ENCODE results near the gene SMARCC1.

DNA sequence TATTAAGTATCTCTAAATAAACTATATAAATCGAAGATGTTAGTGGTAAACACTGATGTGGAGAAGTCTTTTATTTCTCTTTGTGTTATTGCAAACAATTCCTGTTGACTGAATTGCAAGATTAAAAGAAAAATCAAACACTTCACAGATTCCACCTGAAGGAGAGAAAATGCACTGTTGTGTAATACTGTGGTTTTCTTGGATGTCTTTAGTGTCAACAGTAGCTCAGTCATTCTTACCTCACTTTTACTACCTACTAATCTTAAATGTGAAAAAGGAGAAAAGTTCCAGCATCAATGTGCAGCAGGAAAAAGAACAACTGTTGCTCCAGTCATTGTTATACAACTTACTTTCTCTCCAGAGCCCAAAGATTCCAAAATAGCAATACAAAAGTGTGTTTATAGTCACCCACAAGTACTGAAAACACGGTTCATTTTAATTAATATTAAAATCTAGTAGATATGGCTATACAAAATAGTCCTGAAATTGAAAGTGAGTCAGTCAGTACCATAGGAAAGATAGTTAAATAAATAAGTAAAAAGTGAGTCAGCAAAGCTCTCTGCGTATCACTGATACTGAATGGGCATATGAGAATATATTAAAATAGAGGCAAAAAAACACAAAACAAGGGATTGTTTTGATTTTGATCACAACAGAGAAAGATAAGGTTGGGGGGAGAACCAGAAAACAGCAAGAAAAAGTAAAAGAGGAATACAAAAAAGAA, 112.5 kb downstream of the SMARCC1 start:
- TF ChIP-seq CTCF (IDR thresholded peaks at IDR 0.05) (no peak), POLR2A (IDR thresholded peaks at IDR 0.05) (no peak)
